DOHH2 (cell line): ENCODE measurements around the gene OR8A1.

Experiments used
- H3F3A ChIP-seq: fragments of 200-600 bp; sonication (generic), shearing (Covaris generic); 2 replicates; pipeline ENCODE4 v1.6.0; 2016; ENCODE audit warnings: antibody characterized with exemption, mild to moderate bottlenecking; ENCODE audit not compliant: control insufficient read depth, insufficient read depth
- H3K27ac ChIP-seq: fragments of 200-600 bp; sonication (generic); 2 replicates; pipeline ENCODE4 v1.5.1; 2014; ENCODE audit warnings: low read depth, mild to moderate bottlenecking, low read length, moderate library complexity
- H3K27me3 ChIP-seq: fragments of 200-600 bp; sonication (generic); 2 replicates; pipeline ENCODE4 v1.6.1; 2014; ENCODE audit warnings: mild to moderate bottlenecking, low read length, mixed read lengths; ENCODE audit not compliant: control insufficient read depth
- H3K36me3 ChIP-seq: fragments of 200-600 bp; sonication (generic); 2 replicates; pipeline ENCODE4 v1.6.1; 2014; ENCODE audit warnings: mild to moderate bottlenecking, low read length, moderate library complexity, mixed read lengths; ENCODE audit not compliant: control insufficient read depth
- H3K4me1 ChIP-seq: fragments of 200-600 bp; sonication (generic); 2 replicates; pipeline ENCODE4 v1.6.1; 2014; ENCODE audit warnings: mild to moderate bottlenecking, low read length, mixed read lengths; ENCODE audit not compliant: control insufficient read depth
- H3K4me2 ChIP-seq: fragments of 200-600 bp; sonication (generic); 2 replicates; pipeline ENCODE4 v1.6.0; 2014; ENCODE audit warnings: mild to moderate bottlenecking, low read length, moderate library complexity
- H3K4me3 ChIP-seq: fragments of 200-600 bp; sonication (generic); 2 replicates; pipeline ENCODE4 v1.5.1; 2014; ENCODE audit warnings: mild to moderate bottlenecking, low read length, mixed read lengths
- H3K79me2 ChIP-seq: fragments of 200-600 bp; sonication (generic); 2 replicates; pipeline ENCODE4 v1.6.1; 2014; ENCODE audit warnings: mild to moderate bottlenecking, low read length, mixed read lengths; ENCODE audit not compliant: control insufficient read depth
- H3K9me2 ChIP-seq: fragments of 200-600 bp; sonication (generic); replicated peaks from 2 replicates; pipeline ENCODE4 v1.6.1; 2014; ENCODE audit warnings: mild to moderate bottlenecking, low read length, mixed read lengths; ENCODE audit not compliant: control insufficient read depth
- H3K9me3 ChIP-seq: fragments of 200-600 bp; sonication (generic); 2 replicates; pipeline ENCODE4 v1.6.1; 2014; ENCODE audit warnings: antibody characterized with exemption, low read length, mixed read lengths; ENCODE audit not compliant: control insufficient read depth, insufficient read depth
- H4K20me1 ChIP-seq: fragments of 200-600 bp; sonication (generic); 2 replicates; pipeline ENCODE4 v1.6.0; 2014; ENCODE audit warnings: low read depth, mild to moderate bottlenecking, antibody characterized with exemption, low read length, moderate library complexity; ENCODE audit not compliant: control insufficient read depth, insufficient read depth
- CTCF ChIP-seq: fragments of 200-600 bp; sonication (generic); IDR thresholded peaks from one replicate; pipeline ENCODE4 v1.5.1; 2014; ENCODE audit warnings: antibody characterized with exemption, mild to moderate bottlenecking, low read depth, low read length; ENCODE audit not compliant: poor library complexity, severe bottlenecking
- EZH2phosphoT487 ChIP-seq: fragments of 200-600 bp; sonication (generic); IDR thresholded peaks from 2 replicates; pipeline ENCODE4 v1.6.1; 2017; ENCODE audit warnings: borderline replicate concordance, mild to moderate bottlenecking, antibody characterized with exemption, low read length, moderate library complexity, mixed read lengths

OR8A1 gene

GRCh38 chr11:124541204-124541603, 28.6 kb upstream of the OR8A1 start:
- H3K36me3 ChIP-seq: no peaks in the 10 kb centered on the region
- H3K27me3 ChIP-seq: no peaks in the 10 kb centered on the region
- no peak overlapping the region for H3K4me3 ChIP-seq
- H3K4me1 ChIP-seq: no peaks in the 10 kb centered on the region
- no peak overlapping the region for H3K4me2 ChIP-seq
- H3K9me2 ChIP-seq: no peaks in the 10 kb centered on the region
- no peaks in the 10 kb centered on the region for H4K20me1 ChIP-seq
- TF ChIP-seq CTCF (no peak), EZH2phosphoT487 (no peak)
- no peaks in the 10 kb centered on the region for H3K79me2 ChIP-seq
- H3K9me3 ChIP-seq: no peaks in the 10 kb centered on the region
- H3F3A ChIP-seq: no peaks in the 10 kb centered on the region
- no peak overlapping the region for H3K27ac ChIP-seq

GRCh38 chr11:124543145-124543544, 26.7 kb upstream of the OR8A1 start:
- H3K27ac ChIP-seq: no peak overlapping the region
- H3K79me2 ChIP-seq: no peaks in the 10 kb centered on the region
- TF ChIP-seq EZH2phosphoT487: no peak
- TF ChIP-seq CTCF: no peak
- no peaks in the 10 kb centered on the region for H3K27me3 ChIP-seq
- no peaks in the 10 kb centered on the region for H3K9me3 ChIP-seq
- no peaks in the 10 kb centered on the region for H4K20me1 ChIP-seq
- H3F3A ChIP-seq: no peaks in the 10 kb centered on the region
- H3K4me2 ChIP-seq: no peak overlapping the region
- no peaks in the 10 kb centered on the region for H3K4me1 ChIP-seq
- H3K4me3 ChIP-seq: no peak overlapping the region
- no peaks in the 10 kb centered on the region for H3K36me3 ChIP-seq
- no peaks in the 10 kb centered on the region for H3K9me2 ChIP-seq

- TF ChIP-seq EZH2phosphoT487: no peak
- TF ChIP-seq CTCF: no peak
- H3K9me3 ChIP-seq: no peaks in the 10 kb centered on the region
- H3K27me3 ChIP-seq: no peaks in the 10 kb centered on the region
- no peak within 1 kb of the TSS for H3K4me2 ChIP-seq
- H3F3A ChIP-seq: no peaks in the 10 kb centered on the region
- H3K36me3 ChIP-seq: no peaks in the 10 kb centered on the region
- no peaks in the 10 kb centered on the region for H3K79me2 ChIP-seq
- no peak within 1 kb of the TSS for H3K27ac ChIP-seq
- H3K4me3 ChIP-seq: no peak within 1 kb of the TSS
- no peaks in the 10 kb centered on the region for H3K9me2 ChIP-seq
- no peaks in the 10 kb centered on the region for H3K4me1 ChIP-seq
- H4K20me1 ChIP-seq: no peaks in the 10 kb centered on the region
Observed at GRCh38 chr11:124543554-124543953, 26.2 kb upstream of the OR8A1 start, which contains the start of gene OR8B12. Gene OR8B12, minus strand, starts transcription at chr11:124543654. Its CDS starts 0 bp downstream, at chr11:124543654.
